Erythroblast (primary cell): ENCODE data around the gene BPIFB2.

Experiments used
- GATA1 ChIP-seq: IDR thresholded peaks from 2 replicates; pipeline ENCODE4 v1.6.1; 2011; ENCODE audit warnings: low read depth, mild to moderate bottlenecking, control low read depth, low read length, moderate library complexity
- POLR2A ChIP-seq: IDR thresholded peaks from 2 replicates; pipeline ENCODE4 v1.6.1; 2011; ENCODE audit warnings: mild to moderate bottlenecking, low read length

DNA sequence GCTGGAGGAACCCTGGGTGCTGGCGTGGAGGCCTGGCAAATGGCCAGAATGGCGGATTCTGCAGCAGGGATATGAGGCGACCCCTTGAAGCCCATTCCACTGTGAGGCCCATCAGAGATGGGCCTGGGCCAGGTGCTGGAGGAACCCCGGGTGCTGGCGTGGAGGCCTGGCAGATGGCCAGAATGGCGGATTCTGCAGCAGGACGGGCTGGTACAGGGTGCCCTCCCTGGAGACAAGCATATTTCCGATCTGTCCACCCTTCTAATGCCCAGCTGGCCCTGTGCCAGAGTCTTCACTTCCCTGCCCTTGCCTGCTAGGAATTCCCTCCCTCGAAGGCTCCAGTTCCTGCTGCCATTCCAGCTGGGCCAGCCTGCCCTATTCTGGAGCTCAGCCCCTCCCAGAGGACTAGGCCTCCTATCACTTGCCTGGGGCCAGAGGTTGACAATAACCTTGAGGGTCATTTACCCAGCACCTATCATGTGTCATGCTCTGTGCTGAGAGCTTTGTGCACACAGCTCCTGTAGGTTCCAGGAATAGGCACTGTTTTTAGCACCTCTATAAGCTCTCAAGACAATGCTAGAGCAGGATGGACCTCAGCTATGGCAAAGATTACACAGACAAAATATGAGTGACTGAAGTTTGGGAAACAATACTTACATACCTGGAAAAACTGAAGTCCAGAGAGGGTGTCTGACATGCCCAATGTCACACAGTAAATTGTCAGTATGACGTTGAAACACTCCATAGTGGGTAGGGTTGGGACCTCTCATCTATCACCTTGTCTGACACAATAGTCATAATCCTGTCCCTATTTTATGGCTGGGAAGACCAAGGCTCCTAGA is 24.7 kb upstream of the BPIFB2 start:
- no peak for TF ChIP-seq POLR2A
- TF ChIP-seq GATA1 = no peak
